Activated CD4-positive, alpha-beta T cell treated with anti-CD3 and anti-CD28 coated beads, Interleukin-2, amount 10 ng/mL, durations not matched to agents 24 days and 14 days (primary cell): ENCODE results near the gene GRAMD1A. TPM values are rescaled to one million over a fixed set of nuclear protein-coding genes. Genes with fewer than 3 reads are reported as not detected.
"Not testable (repeated sequence)": the region's sequence is repeated elsewhere in the genome, so short reads cannot be mapped to it uniquely, and the experiment has no call there.

ENCODE experiments used
- DNase-seq: peaks from one replicate; pipeline ENCODE4 v3.0.0; 2022
- H3K27ac Mint-ChIP-seq: one replicate; pipeline ENCODE4 v1.8.0; 2022; ENCODE audit warnings: mild to moderate bottlenecking, mixed read lengths
- H3K27me3 Mint-ChIP-seq: one replicate; pipeline ENCODE4 v1.8.0; 2022; ENCODE audit warnings: mixed read lengths
- H3K36me3 Mint-ChIP-seq: one replicate; pipeline ENCODE4 v1.8.0; 2022; ENCODE audit warnings: low read depth, mild to moderate bottlenecking, mixed read lengths
- H3K4me1 Mint-ChIP-seq: one replicate; pipeline ENCODE4 v1.8.0; 2021; ENCODE audit warnings: mixed read lengths
- H3K4me3 Mint-ChIP-seq: one replicate; pipeline ENCODE4 v1.8.0; 2022; ENCODE audit warnings: mild to moderate bottlenecking, moderate library complexity, mixed read lengths
- H3K9me3 Mint-ChIP-seq: one replicate; pipeline ENCODE4 v1.8.0; 2021; ENCODE audit warnings: mixed read lengths
- intact Hi-C: fragments of 100-400 bp; cut with micrococcal nuclease; formaldehyde crosslinking; loops from one replicate; pipeline ENCODE4 v1.15.1; 2023
- total RNA-seq: library from RNA; stranded (reverse); gene quantifications from 2 replicates; pipeline ENCODE4 v1.2.3, GENCODE V29; 2022

GRAMD1A gene
- total RNA-seq, 1 donor from 2014 or later: 176 TPM

GRCh38 chr19:35027009-35027408 lies 26.9 kb downstream of the GRAMD1A start:
- peaks cover 6% of the 10 kb centered on the region for H3K4me1 Mint-ChIP-seq
- H3K27me3 Mint-ChIP-seq: peaks cover 10% of the 10 kb centered on the region
- peaks cover 43% of the 10 kb centered on the region for H3K36me3 Mint-ChIP-seq
- H3K27ac Mint-ChIP-seq: no peak overlapping the region
- no peak overlapping the region for H3K4me3 Mint-ChIP-seq
- intact Hi-C loops: no loop called here
- DNase-seq: no peak
- H3K9me3 Mint-ChIP-seq: no peaks in the 10 kb centered on the region

GRCh38 chr19:35027851-35028599 lies 27.9 kb downstream of the GRAMD1A start:
- Mint-ChIP-seq H3K27me3 (peaks cover 17% of the 10 kb centered on the region), H3K4me1 (peaks cover 6% of the 10 kb centered on the region), H3K4me3 (no peak overlapping the region), H3K9me3 (no peaks in the 10 kb centered on the region), H3K27ac (no peak overlapping the region), H3K36me3 (peaks cover 37% of the 10 kb centered on the region)
- intact Hi-C loops: no loop called here
- DNase-seq: no peak

DNA sequence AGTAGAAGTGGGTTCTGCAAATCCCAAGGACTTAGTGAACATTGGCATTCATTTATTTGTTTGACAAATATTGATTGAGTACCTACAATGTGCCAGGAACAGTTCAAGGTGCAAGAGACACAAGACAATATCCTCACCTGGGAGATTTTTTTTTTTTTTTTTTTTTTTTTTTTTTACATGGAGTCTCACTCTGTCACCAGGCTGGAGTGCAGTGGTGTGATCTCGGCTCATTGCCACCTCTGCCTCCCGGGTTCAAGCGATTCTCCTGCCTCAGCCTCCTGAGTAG lies 28.4 kb downstream of the GRAMD1A start:
- Mint-ChIP-seq H3K27me3 (peaks cover 22% of the 10 kb centered on the region), H3K36me3 (peaks cover 35% of the 10 kb centered on the region)
- H3K27ac Mint-ChIP-seq, H3K4me3 Mint-ChIP-seq, H3K9me3 Mint-ChIP-seq, DNase-seq, intact Hi-C loops, H3K4me1 Mint-ChIP-seq: not testable (repeated sequence)

DNA sequence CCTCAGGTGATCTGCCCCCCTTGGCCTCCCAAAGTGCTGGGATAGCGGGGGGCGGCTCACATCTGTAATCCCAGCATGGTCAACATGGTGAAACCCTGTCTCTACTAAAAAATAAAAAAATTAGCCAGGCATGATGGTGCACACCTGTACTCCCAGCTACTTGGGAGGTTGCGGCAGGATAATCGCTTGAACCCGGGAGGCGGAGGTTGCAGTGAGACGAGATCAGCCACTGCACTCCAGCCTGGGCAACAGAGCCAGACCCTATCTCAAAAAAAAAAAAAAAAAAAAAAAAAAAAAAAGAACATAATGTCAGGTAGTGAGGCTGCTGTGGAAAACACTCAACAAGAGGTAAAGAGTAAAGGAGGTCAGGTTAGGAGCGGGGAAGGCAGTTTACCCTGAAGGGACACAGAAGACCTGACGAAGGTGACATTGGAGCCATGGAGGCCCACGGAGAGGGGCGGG lies 29.2 kb downstream of the GRAMD1A start:
- intact Hi-C loops, H3K4me1 Mint-ChIP-seq, H3K27ac Mint-ChIP-seq, H3K9me3 Mint-ChIP-seq, DNase-seq: not testable (repeated sequence)
- H3K36me3 Mint-ChIP-seq: peaks cover 32% of the 10 kb centered on the region
- H3K27me3 Mint-ChIP-seq: peaks cover 22% of the 10 kb centered on the region
- H3K4me3 Mint-ChIP-seq: peak overlapping the region; percentile 52

DNA sequence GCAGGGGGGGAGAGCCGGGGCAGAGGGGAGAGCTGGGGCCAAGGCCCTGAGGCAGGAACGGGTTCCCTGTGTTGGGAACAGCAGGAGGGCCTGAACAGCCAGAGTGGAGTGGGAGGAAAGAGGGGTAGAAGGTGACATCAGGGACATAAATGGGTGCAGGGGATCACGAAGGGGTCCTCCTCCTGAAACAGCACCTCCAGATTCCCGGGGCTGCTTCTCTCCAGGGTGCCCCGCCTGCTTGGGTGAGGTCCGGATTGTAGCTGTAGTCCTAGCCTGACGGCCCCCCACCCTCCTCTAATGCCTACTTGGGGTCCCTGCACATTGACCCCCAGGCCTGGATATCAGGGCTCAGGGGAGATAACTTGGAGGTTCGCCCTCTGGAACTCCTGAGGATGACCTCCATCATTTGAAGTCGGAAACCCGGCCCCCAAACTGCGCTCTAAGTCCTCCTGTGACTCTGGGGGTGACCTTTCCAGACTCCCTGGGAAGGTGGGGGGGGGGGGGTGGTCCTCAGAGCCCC lies 29.7 kb downstream of the GRAMD1A start:
- H3K4me3 Mint-ChIP-seq: peak overlapping the region; percentile 52
- peaks cover 25% of the 10 kb centered on the region for H3K27me3 Mint-ChIP-seq
- no peak overlapping the region for H3K27ac Mint-ChIP-seq
- DNase-seq: no peak
- intact Hi-C loops: no loop called here
- peaks cover 6% of the 10 kb centered on the region for H3K4me1 Mint-ChIP-seq
- no peaks in the 10 kb centered on the region for H3K9me3 Mint-ChIP-seq
- peaks cover 28% of the 10 kb centered on the region for H3K36me3 Mint-ChIP-seq

GRCh38 chr19:35030257-35031071 lies 30.3 kb downstream of the GRAMD1A start, which contains the start of gene SCN1B:
Gene SCN1B (plus strand): TSS chr19:35030470. CDS start chr19:35030821, 351 bp downstream.
- Mint-ChIP-seq H3K4me1 (peaks cover 6% of the 10 kb centered on the region), H3K27me3 (peaks cover 25% of the 10 kb centered on the region), H3K4me3 (peak within 1 kb of the TSS; percentile 72), H3K9me3 (no peaks in the 10 kb centered on the region), H3K27ac (no peak within 1 kb of the TSS), H3K36me3 (peaks cover 23% of the 10 kb centered on the region)
- peak; percentile 85 for DNase-seq
- intact Hi-C loops: no loop called here

- Mint-ChIP-seq H3K27ac (no peak overlapping the region), H3K27me3 (peaks cover 25% of the 10 kb centered on the region), H3K36me3 (peaks cover 18% of the 10 kb centered on the region), H3K9me3 (no peaks in the 10 kb centered on the region), H3K4me3 (peak overlapping the region; percentile 72), H3K4me1 (peaks cover 6% of the 10 kb centered on the region)
- intact Hi-C loops: no loop called here
- DNase-seq: no peak
Measured at GRCh38 chr19:35031072-35031881, 31.2 kb downstream of the GRAMD1A start.

- Mint-ChIP-seq H3K36me3 (peaks cover 9% of the 10 kb centered on the region), H3K4me1 (peaks cover 6% of the 10 kb centered on the region), H3K9me3 (no peaks in the 10 kb centered on the region), H3K4me3 (no peak overlapping the region), H3K27ac (no peak overlapping the region), H3K27me3 (peaks cover 25% of the 10 kb centered on the region)
- intact Hi-C loops: no loop called here
- DNase-seq: no peak
Measured at GRCh38 chr19:35032356-35032865, 32.3 kb downstream of the GRAMD1A start.

GRCh38 chr19:35033067-35034004 lies 33.2 kb downstream of the GRAMD1A start:
- no peak for DNase-seq
- intact Hi-C loops: no loop called here
- Mint-ChIP-seq H3K36me3 (peaks cover 2% of the 10 kb centered on the region), H3K27me3 (peaks cover 26% of the 10 kb centered on the region), H3K9me3 (no peaks in the 10 kb centered on the region), H3K4me1 (peaks cover 6% of the 10 kb centered on the region), H3K27ac (no peak overlapping the region), H3K4me3 (no peak overlapping the region)

DNA sequence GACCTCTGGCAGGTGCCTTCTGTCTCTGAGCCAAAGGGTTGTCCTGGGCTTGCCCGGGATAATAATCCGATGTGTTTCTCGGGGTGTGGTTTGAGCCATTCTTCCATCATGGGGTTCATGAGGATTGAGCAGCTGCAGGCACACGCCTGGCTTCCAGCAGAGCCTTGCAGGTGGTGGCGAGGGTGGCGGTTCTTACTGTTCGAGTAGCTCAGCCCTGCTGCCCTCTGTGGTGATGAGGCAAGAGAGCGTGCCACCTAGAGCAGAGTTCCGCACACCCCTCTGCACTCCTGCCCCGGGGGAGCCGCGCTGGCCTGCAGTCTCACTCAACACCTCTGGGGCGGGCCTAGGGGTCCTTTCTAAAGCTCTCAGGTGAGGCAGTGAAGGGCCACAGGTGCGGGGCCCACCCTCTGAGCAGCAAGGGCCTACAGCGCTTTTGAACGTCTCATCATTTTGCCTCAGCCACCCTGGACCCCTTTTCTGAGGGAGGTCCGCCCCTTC lies 33.9 kb downstream of the GRAMD1A start:
- Mint-ChIP-seq H3K36me3 (no peaks in the 10 kb centered on the region), H3K9me3 (no peaks in the 10 kb centered on the region), H3K4me3 (no peak overlapping the region), H3K27ac (no peak overlapping the region), H3K4me1 (peaks cover 6% of the 10 kb centered on the region), H3K27me3 (peaks cover 29% of the 10 kb centered on the region)
- intact Hi-C loops: no loop called here
- DNase-seq: no peak

DNA sequence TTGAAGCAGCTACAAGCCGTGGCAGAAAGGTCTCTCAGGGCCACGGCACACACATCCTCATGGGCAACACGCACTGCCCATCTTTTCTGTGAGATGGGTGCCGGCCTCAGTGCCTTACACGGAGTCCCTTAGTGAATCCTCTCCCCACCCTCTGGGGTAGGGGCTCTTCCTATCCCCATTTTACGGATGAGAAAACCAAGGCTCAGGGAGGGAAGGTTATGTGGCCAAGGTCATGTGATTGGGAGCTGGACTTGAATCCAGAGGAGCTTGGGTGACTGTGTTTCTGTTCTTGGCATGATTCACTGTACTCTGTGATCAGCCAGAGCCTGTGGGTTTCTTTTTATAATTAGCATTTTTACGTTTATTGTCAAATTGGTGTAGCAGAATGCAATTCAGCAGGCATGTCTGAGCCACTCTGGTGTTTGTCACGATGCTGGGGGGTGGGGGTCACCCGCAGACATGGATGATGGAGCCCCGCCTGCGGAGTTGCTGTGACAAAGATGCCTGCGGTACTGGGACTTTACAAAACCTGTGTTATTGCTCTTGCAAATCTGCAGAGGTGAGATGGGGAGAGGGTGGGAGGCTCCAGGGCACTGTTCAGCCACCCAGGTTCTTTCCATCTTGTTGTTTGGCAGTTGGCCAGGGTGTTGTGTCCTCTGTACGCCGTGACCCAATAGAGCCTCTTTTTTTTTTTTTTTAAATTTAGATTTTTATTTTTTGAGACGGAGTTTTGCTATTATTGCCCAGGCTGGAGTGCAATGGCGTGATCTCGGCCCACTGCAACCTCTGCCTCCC lies 34.7 kb downstream of the GRAMD1A start:
- Mint-ChIP-seq H3K27me3 (peaks cover 28% of the 10 kb centered on the region), H3K36me3 (no peaks in the 10 kb centered on the region), H3K4me1 (peaks cover 6% of the 10 kb centered on the region), H3K4me3 (no peak overlapping the region), H3K27ac (no peak overlapping the region), H3K9me3 (no peaks in the 10 kb centered on the region)
- DNase-seq: no peak
- intact Hi-C loops: no loop called here
